NCI-H2081 treated with DMSO at 0.1 percent for 48 hours (cell line): ENCODE data around the gene OR8B3.
"Not testable (repeated sequence)": the region's sequence is repeated elsewhere in the genome, so short reads cannot be mapped to it uniquely, and the experiment has no call there.

Source experiments
- DNase-seq: peaks from one replicate; lab custom pipeline; 2025; lab: John Stamatoyannopoulos, UW

OR8B3 gene, protein sequence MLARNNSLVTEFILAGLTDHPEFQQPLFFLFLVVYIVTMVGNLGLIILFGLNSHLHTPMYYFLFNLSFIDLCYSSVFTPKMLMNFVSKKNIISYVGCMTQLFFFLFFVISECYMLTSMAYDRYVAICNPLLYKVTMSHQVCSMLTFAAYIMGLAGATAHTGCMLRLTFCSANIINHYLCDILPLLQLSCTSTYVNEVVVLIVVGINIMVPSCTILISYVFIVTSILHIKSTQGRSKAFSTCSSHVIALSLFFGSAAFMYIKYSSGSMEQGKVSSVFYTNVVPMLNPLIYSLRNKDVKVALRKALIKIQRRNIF

GRCh38 chr11:124398924-124399323 is at the start of gene OR8B3:
TSS of gene OR8B3 (minus strand) at chr11:124399024. CDS start at chr11:124397351, 1,673 bp downstream.
- no peak for DNase-seq

- no peak for DNase-seq
Measured at GRCh38 chr11:124446916-124447315, 48.1 kb upstream of the OR8B3 start.

GRCh38 chr11:124445646-124446150 is 46.9 kb upstream of the OR8B3 start, which contains the start of gene OR8B8:
TSS of gene OR8B8 (minus strand) at chr11:124445696. CDS start at chr11:124441085, 4,611 bp downstream.
- no peak for DNase-seq

DNA sequence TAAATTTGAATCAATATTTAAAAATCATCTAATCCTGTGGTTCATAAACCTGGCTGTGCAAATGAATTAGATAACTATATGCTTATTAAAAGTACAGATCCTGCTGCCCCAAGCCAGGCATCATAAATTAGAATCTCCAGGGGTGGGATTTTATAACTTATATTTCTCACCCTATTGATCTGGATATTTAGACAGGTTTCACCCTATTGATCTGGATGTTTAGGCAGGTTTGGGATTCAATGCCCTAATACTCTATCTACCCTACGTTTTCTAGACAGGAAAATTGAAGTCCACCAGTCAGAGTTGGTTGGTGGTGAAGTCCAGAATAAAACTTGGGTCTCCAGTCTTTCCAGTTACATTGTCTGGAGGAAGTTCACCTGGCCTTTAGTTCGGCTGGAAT is 44.0 kb upstream of the OR8B3 start:
- DNase-seq = no peak

DNA sequence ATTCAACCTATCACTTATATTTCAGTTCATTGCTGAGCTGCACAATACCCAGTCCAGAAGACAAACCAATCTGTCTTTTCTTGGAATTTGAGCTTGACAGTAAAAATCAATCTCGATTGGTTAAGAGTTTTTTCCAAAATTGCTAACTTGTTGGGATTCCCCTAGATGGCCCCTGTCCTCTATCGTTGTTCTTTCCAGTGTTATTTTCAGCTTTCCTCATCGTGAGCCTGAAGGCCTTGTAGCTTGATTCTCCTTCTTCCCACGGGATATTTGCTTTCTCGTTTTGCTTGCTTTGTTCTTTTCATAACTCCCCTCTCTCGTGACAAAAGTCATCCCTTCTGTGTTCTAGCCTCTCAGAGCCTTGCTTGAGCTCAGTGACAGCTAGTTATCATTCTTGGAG is 43.6 kb upstream of the OR8B3 start:
- no peak for DNase-seq

GRCh38 chr11:124441519-124441918 is 42.7 kb upstream of the OR8B3 start:
- DNase-seq = no peak

DNA sequence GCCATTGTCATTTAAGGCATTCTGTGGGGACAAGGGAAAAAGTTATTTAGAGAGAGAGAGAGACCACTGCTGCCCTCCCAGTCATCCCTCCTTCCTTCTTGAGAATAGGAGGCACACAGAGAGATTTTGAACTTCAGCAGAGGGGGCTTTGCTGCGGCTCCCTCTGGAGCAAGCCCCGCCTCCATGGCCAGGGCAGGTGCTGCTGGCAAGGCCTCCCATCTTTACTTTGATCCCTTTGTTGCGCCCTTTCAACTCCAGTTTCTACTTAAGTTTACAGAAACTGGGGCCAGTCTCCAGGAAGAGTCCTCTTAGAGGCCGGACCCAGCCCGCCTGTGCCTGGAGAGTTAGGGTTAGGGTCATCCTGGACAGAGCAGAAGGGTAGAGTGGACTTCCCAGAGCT is 42.3 kb upstream of the OR8B3 start:
- DNase-seq = no peak

DNA sequence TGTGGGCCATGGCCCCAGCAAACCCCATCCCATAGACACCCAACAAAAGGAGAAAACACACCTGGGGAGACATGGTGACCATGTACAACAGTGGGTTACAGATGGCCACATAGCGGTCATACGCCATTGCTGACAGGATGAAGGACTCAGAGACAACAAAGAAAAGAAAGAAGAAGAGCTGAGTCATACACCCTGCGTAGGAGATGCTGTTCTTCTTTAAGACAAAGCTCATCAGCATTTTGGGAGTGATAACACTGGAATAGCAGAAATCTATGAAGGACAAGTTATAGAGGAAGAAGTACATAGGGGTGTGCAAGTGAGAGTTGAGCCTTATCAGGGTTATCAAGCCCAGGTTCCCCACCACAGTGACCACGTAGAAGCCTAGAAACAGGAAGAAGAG is 41.8 kb upstream of the OR8B3 start:
- no peak for DNase-seq

DNA sequence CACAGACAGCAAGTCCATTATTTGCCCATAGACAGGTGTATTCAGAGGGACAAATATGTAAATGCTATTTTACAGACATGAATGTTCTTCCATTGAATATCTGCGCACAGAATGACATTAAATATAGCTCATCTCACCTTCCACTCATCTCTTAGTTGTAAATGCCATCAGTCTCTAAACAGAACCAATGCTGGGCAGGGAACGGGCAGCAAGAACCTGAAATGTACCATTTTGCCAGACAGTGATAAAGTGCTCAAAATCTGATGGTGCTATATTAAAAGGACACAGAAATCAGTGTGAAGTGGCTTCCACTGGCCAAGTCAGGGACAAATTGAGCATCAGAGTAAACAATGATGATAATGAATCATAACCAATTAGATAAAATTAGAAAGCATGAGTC is 35.9 kb upstream of the OR8B3 start:
- DNase-seq = no peak

- DNase-seq = no peak
Measured at GRCh38 chr11:124429599-124429998, 30.8 kb upstream of the OR8B3 start.

GRCh38 chr11:124424384-124424921 is 25.6 kb upstream of the OR8B3 start, which contains the start of gene OR8B4:
TSS of gene OR8B4 (minus strand) at chr11:124424871. CDS start at chr11:124424871, 0 bp downstream.
- DNase-seq = no peak

DNA sequence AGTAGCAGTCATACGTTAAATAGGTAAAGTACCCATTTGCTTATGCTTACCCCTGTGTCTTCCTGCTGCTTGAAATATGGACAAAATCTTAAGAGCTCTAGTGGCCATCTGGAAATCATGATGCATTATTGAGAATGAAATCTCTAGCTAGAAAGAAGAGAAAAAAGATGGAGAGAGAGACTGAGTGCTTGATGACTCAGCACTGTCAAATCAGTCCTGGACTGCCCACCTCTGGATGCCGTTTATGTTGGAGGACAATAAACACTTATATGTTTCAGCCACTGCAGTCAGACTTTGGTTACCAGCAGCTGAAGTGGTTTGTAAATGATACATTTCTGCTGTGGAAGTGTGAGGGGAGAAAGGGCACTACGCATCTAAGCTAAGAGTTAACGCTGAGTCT is 22.2 kb upstream of the OR8B3 start:
- DNase-seq = no peak

DNA sequence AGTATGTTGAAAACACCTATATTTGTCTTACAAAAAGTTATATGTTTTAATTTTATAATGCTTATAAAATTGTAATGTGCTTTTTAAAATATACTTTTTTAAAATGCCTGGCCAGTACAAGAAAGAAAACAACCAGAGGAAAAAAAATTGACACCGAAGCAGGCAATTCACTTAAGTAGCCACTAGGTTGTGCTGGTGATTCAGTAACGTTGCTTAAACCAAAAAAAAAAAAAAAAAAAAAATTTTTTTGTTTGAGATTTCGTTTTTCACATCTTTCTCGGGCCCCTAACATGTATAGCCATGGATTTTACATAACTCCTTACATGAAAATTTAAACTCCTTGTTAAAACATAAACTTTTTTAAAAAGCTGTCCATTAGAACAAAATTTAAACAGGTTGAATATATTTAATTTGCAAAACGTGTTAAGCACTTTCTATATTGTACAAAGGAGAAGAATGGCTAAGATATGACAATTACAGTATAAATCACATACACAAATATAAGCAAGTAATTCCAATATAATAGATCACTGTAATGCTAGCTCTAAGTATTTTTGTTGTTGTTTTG is 16.6 kb upstream of the OR8B3 start:
- DNase-seq = no peak

- DNase-seq = no peak
Measured at GRCh38 chr11:124409906-124410305, 11.1 kb upstream of the OR8B3 start.

DNA sequence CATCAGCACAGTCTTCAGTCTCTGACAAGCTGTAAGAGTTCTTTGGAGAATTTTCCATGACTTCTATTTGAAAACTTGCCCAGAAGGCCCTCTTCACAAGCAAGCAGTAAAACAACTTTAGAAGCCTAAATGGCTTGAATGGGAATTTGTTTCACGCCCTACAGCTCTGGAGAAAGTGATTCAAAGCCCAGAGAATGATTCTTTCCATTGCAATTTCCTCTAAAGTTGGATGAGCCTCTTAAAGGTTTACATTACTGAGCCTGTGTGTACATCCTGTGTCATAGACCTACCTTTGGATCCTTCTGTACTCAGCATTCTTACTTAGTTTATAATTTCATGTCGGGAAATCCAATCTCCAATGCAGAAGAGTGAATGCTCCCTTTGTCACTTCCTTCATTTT is 6.8 kb upstream of the OR8B3 start:
- no peak for DNase-seq

GRCh38 chr11:124403186-124403585 is 4.4 kb upstream of the OR8B3 start:
- DNase-seq = not testable (repeated sequence)

DNA sequence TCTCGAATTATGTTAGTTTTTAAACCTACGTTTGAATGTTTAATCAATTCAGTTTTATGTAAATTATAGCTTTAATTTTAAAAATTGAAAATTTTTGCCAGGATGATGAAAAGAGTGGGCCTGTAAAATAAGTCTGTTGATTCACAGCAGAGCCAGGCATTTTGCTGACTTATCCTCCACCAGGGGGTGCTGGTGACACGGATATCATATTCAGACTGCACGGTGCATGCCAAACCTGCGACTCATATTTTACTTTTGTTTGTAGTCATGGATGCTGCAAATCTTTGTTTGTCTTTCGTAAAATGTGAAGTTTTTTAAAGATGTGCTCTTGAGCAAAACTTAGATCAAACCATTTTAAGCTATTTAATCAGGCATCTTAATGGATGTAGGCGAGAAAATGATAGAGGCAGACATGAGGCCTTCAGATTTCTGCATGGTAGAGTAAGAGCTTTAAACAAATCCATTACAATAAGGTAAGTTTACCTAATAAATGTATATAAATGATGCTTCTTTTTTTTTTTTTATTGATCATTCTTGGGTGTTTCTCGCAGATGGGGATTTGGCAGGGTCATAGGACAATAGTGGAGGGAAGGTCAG is 3.6 kb upstream of the OR8B3 start:
- DNase-seq = no peak

DNA sequence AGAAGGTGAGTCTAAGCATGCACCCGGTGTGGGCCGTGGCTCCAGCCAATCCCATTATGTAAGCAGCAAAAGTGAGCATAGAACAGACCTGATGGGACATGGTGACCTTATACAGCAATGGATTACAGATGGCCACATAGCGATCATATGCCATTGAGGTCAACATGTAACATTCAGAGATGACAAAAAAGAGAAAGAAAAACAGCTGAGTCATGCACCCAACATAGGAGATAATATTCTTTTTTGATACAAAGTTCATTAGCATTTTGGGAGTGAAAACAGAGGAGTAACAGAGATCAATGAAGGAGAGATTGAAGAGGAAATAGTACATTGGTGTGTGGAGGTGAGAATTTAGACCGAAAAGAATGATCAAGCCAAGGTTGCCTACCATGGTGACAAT is 2.0 kb downstream of the OR8B3 start:
- DNase-seq = not testable (repeated sequence)

DNA sequence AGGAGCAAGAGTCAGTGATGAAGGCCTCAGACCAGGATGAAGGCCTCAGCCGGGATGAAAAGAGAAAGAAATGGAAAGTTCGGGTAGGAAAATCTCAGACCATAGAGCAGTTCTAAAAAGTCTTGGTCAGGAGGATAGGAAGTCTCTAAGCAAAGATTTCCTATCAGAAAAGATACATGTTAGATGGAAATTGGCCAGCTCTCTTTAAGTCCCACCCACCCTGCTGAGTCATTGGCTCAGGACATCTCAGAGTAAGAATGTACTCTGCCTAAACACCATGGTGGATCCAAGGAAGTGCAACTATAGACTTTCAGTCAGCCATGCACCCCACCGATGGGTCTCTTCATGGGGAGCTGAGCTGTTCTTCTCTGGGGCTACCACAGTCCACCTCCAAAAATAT is 4.4 kb downstream of the OR8B3 start:
- no peak for DNase-seq

DNA sequence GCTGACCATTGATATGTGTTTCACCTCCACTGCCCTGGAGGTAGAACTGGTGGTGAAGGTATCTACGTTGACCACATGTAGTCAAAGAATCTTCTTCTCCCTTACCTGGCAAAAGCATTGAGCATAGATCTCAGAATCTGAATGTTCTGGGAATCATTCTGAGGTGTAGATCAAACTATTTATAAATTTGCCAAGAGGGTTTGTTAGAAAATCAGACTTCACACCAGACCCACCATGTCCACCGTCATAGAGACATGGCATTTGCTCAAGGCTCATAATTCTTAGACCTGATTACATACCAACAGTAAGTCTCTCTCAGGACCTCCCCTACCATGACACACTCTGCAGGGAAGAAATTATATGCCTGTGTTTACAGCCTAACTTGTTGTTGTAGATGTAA is 14.4 kb downstream of the OR8B3 start, which contains the start of gene OR8B2:
Gene OR8B2 (minus strand): TSS at position 101 of the 400 bp plus-strand sequence. CDS start 1,156 bp downstream, outside the sequence.
- no peak for DNase-seq

GRCh38 chr11:124382857-124383256 is 16.0 kb downstream of the OR8B3 start:
- not testable (repeated sequence) for DNase-seq

DNA sequence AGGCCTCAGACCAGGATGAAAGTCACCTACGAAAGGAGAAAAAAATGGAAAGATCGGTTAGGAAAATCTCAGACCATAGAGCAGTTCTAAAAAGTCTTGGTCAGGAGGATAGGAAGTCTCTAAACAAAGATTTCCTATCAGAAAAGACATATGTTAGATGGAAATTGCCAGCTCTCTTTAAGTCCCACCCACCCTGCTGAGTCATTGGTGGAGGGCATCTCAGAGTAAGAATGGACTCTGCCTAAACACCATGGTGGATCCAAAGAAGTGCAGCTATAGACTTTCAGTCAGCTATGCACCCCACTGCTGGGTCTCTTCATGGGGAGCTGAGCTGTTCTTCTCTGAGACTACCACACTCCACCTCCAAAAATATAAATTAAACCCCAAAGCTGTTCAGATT is 18.2 kb downstream of the OR8B3 start:
- DNase-seq = no peak

- DNase-seq = no peak
Measured at GRCh38 chr11:124376280-124376679, 22.5 kb downstream of the OR8B3 start.
